ENCODE results near the gene SEMA3A. TPM values are rescaled to one million over a fixed set of nuclear protein-coding genes. Genes with fewer than 3 reads are reported as not detected.

The SEMA3A gene
- total and polyA plus RNA-seq, 2 of the 13 experiments (the other 11 are each of a cell fraction or from before 2014, with no cell fraction given), result 0.29 to 1.2 TPM

- H3K27ac ChIP-seq (ENCODE audit: extremely low read length, insufficient read depth, low read length), result no peak overlapping the region
Measured at GRCh38 chr7:84190016-84190705, 4.4 kb downstream of the SEMA3A start.

More at GRCh38 chr7:84190016-84190705, 4.4 kb downstream of the SEMA3A start:
- Histone ChIP-seq H4K20me1 (ENCODE audit: insufficient read depth, low read length) (no peaks in the 10 kb centered on the region), H3K79me2 (ENCODE audit: insufficient read depth, low read length) (no peaks in the 10 kb centered on the region), H2AFZ (ENCODE audit: low read length) (no peak overlapping the region), H3K9me3 (ENCODE audit: low read length) (no peaks in the 10 kb centered on the region), H3K4me2 (ENCODE audit: low read depth, low read length) (no peak overlapping the region), H3K27me3 (ENCODE audit: control insufficient read depth in 1 of 2, insufficient read depth in 2 of 2, low read length in 2 of 2) (peaks cover 0 to 3% of the 10 kb centered on the region in 2 experiments; a peak in 3 of 5 replicates), H3K4me3 (replicated peaks in 1 of 3; ENCODE audit: insufficient read depth in 1 of 3, low read depth in 2 of 3, low read length in 3 of 3) (no peak overlapping the region), H3K9ac (ENCODE audit: insufficient read depth, low read depth, low read length) (no peak overlapping the region), H3K4me1 (ENCODE audit: insufficient read depth, low read length) (peaks cover 8% of the 10 kb centered on the region; the same call in 1 of the 2 replicates), H3K36me3 (replicated peaks in 1 of 2; ENCODE audit: control insufficient read depth in 1 of 2, insufficient read depth in 2 of 2, low read length in 2 of 2) (no peaks in the 10 kb centered on the region)
- in situ Hi-C loops (cut with HindIII; ENCODE audit: extremely low pct_ligation_motif_present, low pct_unique_long_range_greater_than_20kb) (no loop called here), intact Hi-C loops (cut with micrococcal nuclease; ENCODE audit: unreplicated experiment) (no loop called here)
- no TSS peak for BruUV-seq (replicated peaks)
- ChIA-PET CTCF (ENCODE audit: low intra/inter-chr PET ratio, low total read pairs) (no interaction called here), POLR2A (no interaction called here)
- WGBS (ENCODE audit: low lambda C conversion rate), result 56% methylated on average over 1 of the region's 1 CpG
- ATAC-seq (no peak), DNase-seq (ENCODE audit: low spot score) (no peak), FAIRE-seq (no peak)
- no peak for TF ChIP-seq STAG1 (CRISPR knock-in tag; IDR thresholded peaks at IDR 0.05)
- no peak for TF ChIP-seq ZNF761 (CRISPR knock-in tag; conservative IDR thresholded peaks at IDR 0.05)
- TF ChIP-seq GATAD1 (CRISPR knock-in tag; IDR thresholded peaks at IDR 0.05), result no peak
- TF ChIP-seq FOXO1 (CRISPR knock-in tag; IDR thresholded peaks at IDR 0.05), result no peak
- TF ChIP-seq SNRNP70 (IDR thresholded peaks at IDR 0.05; ENCODE audit: low read depth, low read length), result no peak
- TF ChIP-seq, protein P1, sequence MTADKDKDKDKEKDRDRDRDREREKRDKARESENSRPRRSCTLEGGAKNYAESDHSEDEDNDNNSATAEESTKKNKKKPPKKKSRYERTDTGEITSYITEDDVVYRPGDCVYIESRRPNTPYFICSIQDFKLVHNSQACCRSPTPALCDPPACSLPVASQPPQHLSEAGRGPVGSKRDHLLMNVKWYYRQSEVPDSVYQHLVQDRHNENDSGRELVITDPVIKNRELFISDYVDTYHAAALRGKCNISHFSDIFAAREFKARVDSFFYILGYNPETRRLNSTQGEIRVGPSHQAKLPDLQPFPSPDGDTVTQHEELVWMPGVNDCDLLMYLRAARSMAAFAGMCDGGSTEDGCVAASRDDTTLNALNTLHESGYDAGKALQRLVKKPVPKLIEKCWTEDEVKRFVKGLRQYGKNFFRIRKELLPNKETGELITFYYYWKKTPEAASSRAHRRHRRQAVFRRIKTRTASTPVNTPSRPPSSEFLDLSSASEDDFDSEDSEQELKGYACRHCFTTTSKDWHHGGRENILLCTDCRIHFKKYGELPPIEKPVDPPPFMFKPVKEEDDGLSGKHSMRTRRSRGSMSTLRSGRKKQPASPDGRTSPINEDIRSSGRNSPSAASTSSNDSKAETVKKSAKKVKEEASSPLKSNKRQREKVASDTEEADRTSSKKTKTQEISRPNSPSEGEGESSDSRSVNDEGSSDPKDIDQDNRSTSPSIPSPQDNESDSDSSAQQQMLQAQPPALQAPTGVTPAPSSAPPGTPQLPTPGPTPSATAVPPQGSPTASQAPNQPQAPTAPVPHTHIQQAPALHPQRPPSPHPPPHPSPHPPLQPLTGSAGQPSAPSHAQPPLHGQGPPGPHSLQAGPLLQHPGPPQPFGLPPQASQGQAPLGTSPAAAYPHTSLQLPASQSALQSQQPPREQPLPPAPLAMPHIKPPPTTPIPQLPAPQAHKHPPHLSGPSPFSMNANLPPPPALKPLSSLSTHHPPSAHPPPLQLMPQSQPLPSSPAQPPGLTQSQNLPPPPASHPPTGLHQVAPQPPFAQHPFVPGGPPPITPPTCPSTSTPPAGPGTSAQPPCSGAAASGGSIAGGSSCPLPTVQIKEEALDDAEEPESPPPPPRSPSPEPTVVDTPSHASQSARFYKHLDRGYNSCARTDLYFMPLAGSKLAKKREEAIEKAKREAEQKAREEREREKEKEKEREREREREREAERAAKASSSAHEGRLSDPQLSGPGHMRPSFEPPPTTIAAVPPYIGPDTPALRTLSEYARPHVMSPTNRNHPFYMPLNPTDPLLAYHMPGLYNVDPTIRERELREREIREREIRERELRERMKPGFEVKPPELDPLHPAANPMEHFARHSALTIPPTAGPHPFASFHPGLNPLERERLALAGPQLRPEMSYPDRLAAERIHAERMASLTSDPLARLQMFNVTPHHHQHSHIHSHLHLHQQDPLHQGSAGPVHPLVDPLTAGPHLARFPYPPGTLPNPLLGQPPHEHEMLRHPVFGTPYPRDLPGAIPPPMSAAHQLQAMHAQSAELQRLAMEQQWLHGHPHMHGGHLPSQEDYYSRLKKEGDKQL (CRISPR knock-in tag; IDR thresholded peaks at IDR 0.05; ENCODE audit: low read depth), result no peak
- TF ChIP-seq SIX1 (CRISPR knock-in tag; IDR thresholded peaks at IDR 0.05; ENCODE audit: borderline replicate concordance), result no peak
- TF ChIP-seq PAX8 (CRISPR knock-in tag; IDR thresholded peaks at IDR 0.05; ENCODE audit: borderline replicate concordance), result no peak
- no peak for TF ChIP-seq ZSCAN22 (CRISPR knock-in tag; IDR thresholded peaks at IDR 0.05)
- no peak for TF ChIP-seq GATA4 (IDR thresholded peaks at IDR 0.05; ENCODE audit: borderline replicate concordance, low read depth)
- TF ChIP-seq KDM2A (CRISPR knock-in tag; IDR thresholded peaks at IDR 0.05; ENCODE audit: borderline replicate concordance, low read depth), result no peak
- no peak for TF ChIP-seq ZMYM2 (CRISPR knock-in tag; IDR thresholded peaks at IDR 0.05)
- TF ChIP-seq ATF7-NPFF (CRISPR knock-in tag; IDR thresholded peaks at IDR 0.05; ENCODE audit: low read depth), result no peak
- TF ChIP-seq THAP11 (CRISPR knock-in tag; IDR thresholded peaks at IDR 0.05), result no peak
- no peak for TF ChIP-seq KLF12 (CRISPR knock-in tag; IDR thresholded peaks at IDR 0.05; ENCODE audit: borderline replicate concordance)
- no peak for TF ChIP-seq ZNF724P (CRISPR knock-in tag; IDR thresholded peaks at IDR 0.05; ENCODE audit: borderline replicate concordance)
